ENCODE measurements around the gene PLEKHA7.

Gene PLEKHA7

GRCh38 chr11:16816358-16817270, 197.6 kb downstream of the PLEKHA7 start:
- TF ChIP-seq SPI1 (IDR thresholded peaks at IDR 0.05; ENCODE audit: borderline replicate concordance, low read depth) (no peak), GABPA (IDR thresholded peaks at IDR 0.05; ENCODE audit: low read depth) (no peak), REST (IDR thresholded peaks at IDR 0.05; ENCODE audit: insufficient replicate concordance, low read depth) (no peak), POLR2AphosphoS5 (IDR thresholded peaks at IDR 0.05; ENCODE audit: low read depth) (no peak)
- H3K4me3 ChIP-seq (replicated peaks; ENCODE audit: insufficient read depth, low read length) = no peak overlapping the region

GRCh38 chr11:16815047-16815767, 199.0 kb downstream of the PLEKHA7 start:
- TF ChIP-seq POLR2AphosphoS5 (IDR thresholded peaks at IDR 0.05; ENCODE audit: low read depth) (peak; percentile 63), GABPA (IDR thresholded peaks at IDR 0.05; ENCODE audit: low read depth) (no peak), CTCF (IDR thresholded peaks at IDR 0.05; ENCODE audit: insufficient read depth, low read length) (no peak), SPI1 (IDR thresholded peaks at IDR 0.05; ENCODE audit: borderline replicate concordance, low read depth) (no peak; the same call in 1 of the 2 replicates), REST (IDR thresholded peaks at IDR 0.05; ENCODE audit: insufficient replicate concordance, low read depth) (peak; percentile 26)
- Histone ChIP-seq H3K27me3 (ENCODE audit: insufficient read depth, poor library complexity, severe bottlenecking) (no peaks in the 10 kb centered on the region), H3K4me3 (replicated peaks; ENCODE audit: insufficient read depth, low read length) (no peak overlapping the region), H3K27ac (replicated peaks) (peak overlapping the region; percentile 74)
- DNase-seq (ENCODE audit: low read depth in 1 of 2, low spot score in 1 of 2) = peak; percentile 88 to 90

More at GRCh38 chr11:16816358-16817270, 197.6 kb downstream of the PLEKHA7 start:
- no peak for DNase-seq (ENCODE audit: low read depth in 1 of 2, low spot score in 1 of 2)
- H3K27ac ChIP-seq (replicated peaks) = no peak overlapping the region
- H3K27me3 ChIP-seq (ENCODE audit: insufficient read depth, poor library complexity, severe bottlenecking) = no peaks in the 10 kb centered on the region

GRCh38 chr11:16814410-16815046, 199.7 kb downstream of the PLEKHA7 start:
- H3K27me3 ChIP-seq (ENCODE audit: insufficient read depth, poor library complexity, severe bottlenecking) = no peaks in the 10 kb centered on the region
- peak overlapping the region; percentile 74 for H3K27ac ChIP-seq (replicated peaks)
- peak; percentile 76 to 84 for DNase-seq (ENCODE audit: low read depth in 1 of 2, low spot score in 1 of 2)
- TF ChIP-seq GABPA (IDR thresholded peaks at IDR 0.05; ENCODE audit: low read depth) (no peak), SPI1 (IDR thresholded peaks at IDR 0.05; ENCODE audit: borderline replicate concordance, low read depth) (peak; percentile 94), POLR2AphosphoS5 (IDR thresholded peaks at IDR 0.05; ENCODE audit: low read depth) (peak; percentile 51)
- no peak overlapping the region for H3K4me3 ChIP-seq (replicated peaks; ENCODE audit: insufficient read depth, low read length)

GRCh38 chr11:16813126-16813525, 201.1 kb downstream of the PLEKHA7 start:
- no peaks in the 10 kb centered on the region for H3K27me3 ChIP-seq (ENCODE audit: insufficient read depth, poor library complexity, severe bottlenecking)
- H3K4me3 ChIP-seq (replicated peaks; ENCODE audit: insufficient read depth, low read length) = no peak overlapping the region
- TF ChIP-seq POLR2AphosphoS5 (IDR thresholded peaks at IDR 0.05; ENCODE audit: low read depth) = no peak
- no peak for TF ChIP-seq GABPA (IDR thresholded peaks at IDR 0.05; ENCODE audit: low read depth)
- no peak; the same call in 1 of the 2 replicates for TF ChIP-seq SPI1 (IDR thresholded peaks at IDR 0.05; ENCODE audit: borderline replicate concordance, low read depth)
- no peak for TF ChIP-seq REST (IDR thresholded peaks at IDR 0.05; ENCODE audit: insufficient replicate concordance, low read depth)
- no peak overlapping the region; the same call in 1 of the 2 replicates for H3K27ac ChIP-seq (replicated peaks)
- DNase-seq (ENCODE audit: low read depth in 1 of 2, low spot score in 1 of 2) = peak in 1 of 2 experiments; percentile 56
